HepG2 (cell line): Measurements from ENCODE around the gene GMEB1. TPM values are rescaled to one million over a fixed set of nuclear protein-coding genes. Genes with fewer than 3 reads are reported as not detected.

ENCODE experiments used
- FIP1L1 ChIP-seq: fragments of 200-400 bp; formaldehyde crosslinking; IDR thresholded peaks from 2 replicates; pipeline ENCODE4 v1.6.1; 2018; ENCODE audit warnings: low read depth, mild to moderate bottlenecking, low read length, moderate library complexity, borderline replicate concordance; ENCODE audit not compliant: insufficient read depth
- MTA1 ChIP-seq: sonication (generic); formaldehyde crosslinking; IDR thresholded peaks from 2 replicates; pipeline ENCODE4 v1.4.0; 2020; ENCODE audit warnings: missing genetic modification reagents, mild to moderate bottlenecking, borderline replicate concordance
- NCOA1 ChIP-seq: sonication (generic); formaldehyde crosslinking; IDR thresholded peaks from 2 replicates; pipeline ENCODE4 v1.9.0; 2021; ENCODE audit warnings: missing genetic modification reagents
- POLR2A ChIP-seq, 2 experiments: IDR thresholded peaks; 2 replicates each; pipeline ENCODE4 v1.6.1; 2011; ENCODE audit warnings: low read depth in 2 of 2, low read length in 2 of 2, mild to moderate bottlenecking in 1 of 2, moderate library complexity in 1 of 2; ENCODE audit not compliant: insufficient read depth in 1 of 2
- SYNCRIP ChIP-seq: fragments of 200-400 bp; formaldehyde crosslinking; IDR thresholded peaks from 2 replicates; pipeline ENCODE4 v1.6.1; 2018; ENCODE audit warnings: mild to moderate bottlenecking, low read depth, low read length; ENCODE audit not compliant: insufficient read depth
- TAF15 ChIP-seq: fragments of 200-400 bp; formaldehyde crosslinking; IDR thresholded peaks from one replicate; pipeline ENCODE4 v1.6.1; 2018; ENCODE audit warnings: mild to moderate bottlenecking, low read depth, low read length; ENCODE audit not compliant: poor library complexity, severe bottlenecking
- TCF7 ChIP-seq: sonication (generic); IDR thresholded peaks from 2 replicates; pipeline ENCODE4 v1.6.1; 2016; ENCODE audit warnings: antibody characterized with exemption, low read depth
- TGIF2 ChIP-seq: IDR thresholded peaks from 2 replicates; pipeline ENCODE4 v1.6.1; 2016; ENCODE audit warnings: control low read depth, missing compliant biosample characterization
- ZBTB8A ChIP-seq: sonication (generic); formaldehyde crosslinking; IDR thresholded peaks from 2 replicates; pipeline ENCODE4 v1.4.0; 2020; ENCODE audit warnings: mild to moderate bottlenecking, low read depth, missing genetic modification reagents, borderline replicate concordance
- ZNF333 ChIP-seq: sonication (generic); formaldehyde crosslinking; IDR thresholded peaks from 2 replicates; pipeline ENCODE4 v1.4.0; 2020; ENCODE audit warnings: mild to moderate bottlenecking, missing genetic modification reagents, borderline replicate concordance
- ZNF446 ChIP-seq: sonication (generic); formaldehyde crosslinking; IDR thresholded peaks from 2 replicates; pipeline ENCODE4 v1.5.0; 2020; ENCODE audit warnings: mild to moderate bottlenecking, missing genetic modification reagents
- ZNF549 ChIP-seq: sonication (generic); formaldehyde crosslinking; IDR thresholded peaks from 2 replicates; pipeline ENCODE4 v1.5.0; 2020; ENCODE audit warnings: missing genetic modification reagents
- ZNF615 ChIP-seq: sonication (generic); formaldehyde crosslinking; IDR thresholded peaks from 2 replicates; pipeline ENCODE4 v1.5.0; 2020; ENCODE audit warnings: mild to moderate bottlenecking, missing genetic modification reagents, borderline replicate concordance
- ZNF724P ChIP-seq: sonication (generic); formaldehyde crosslinking; IDR thresholded peaks from 2 replicates; pipeline ENCODE4 v1.8.0; 2022; ENCODE audit warnings: missing genetic modification reagents, borderline replicate concordance
- polyA plus RNA-seq, 8 experiments: library from polyadenylated mRNA; depleted of rRNA in 3 of 8; stranded (reverse) in 7 of 8; unstranded in 1 of 8; fragments of >200 nt; fragmentation: Illumina TruSeq in 4 of 8; extraction: Trizol in 4 of 8; gene quantifications; 2 replicates each; pipeline versions ENCODE4 v1.2.1 to v1.2.3, GENCODE V29; 2011 to 2016; ENCODE audit warnings: low read depth in 4 of 8, missing spikeins in 1 of 8, mixed read lengths in 1 of 8; ENCODE audit not compliant: insufficient read depth in 1 of 8
- total RNA-seq, 5 experiments: library from RNA; depleted of rRNA; stranded (reverse); fragments of >200 nt; fragmentation: Illumina TruSeq; extraction: Trizol; gene quantifications; 2 replicates each; pipeline ENCODE4 v1.2.3, GENCODE V29; 2016; ENCODE audit warnings: low read depth in 1 of 5
- TF ChIP-seq, protein P1 (sequence below): IDR thresholded peaks from 2 replicates; pipeline ENCODE4 v1.6.1; 2012; ENCODE audit warnings: low read depth, low read length, improper control_type of control experiment
- TF ChIP-seq, protein P2 (sequence below): sonication (generic); formaldehyde crosslinking; IDR thresholded peaks from 2 replicates; pipeline ENCODE4 v1.5.0; 2020; ENCODE audit warnings: missing genetic modification reagents
- TF ChIP-seq, protein P3 (sequence below): sonication (generic); formaldehyde crosslinking; IDR thresholded peaks from 2 replicates; pipeline ENCODE4 v1.4.0; 2020; ENCODE audit warnings: mild to moderate bottlenecking, low read depth, missing genetic modification reagents
- TF ChIP-seq, protein P4 (sequence below): sonication (generic); formaldehyde crosslinking; IDR thresholded peaks from 2 replicates; pipeline ENCODE4 v1.4.0; 2020; ENCODE audit warnings: missing genetic modification reagents, borderline replicate concordance
- TF ChIP-seq, protein P5 (sequence below): sonication (generic); formaldehyde crosslinking; conservative IDR thresholded peaks from 2 replicates; pipeline ENCODE4 v1.4.0; 2020; ENCODE audit warnings: missing genetic modification reagents
- TF ChIP-seq, protein P6 (sequence below): sonication (generic); formaldehyde crosslinking; IDR thresholded peaks from 2 replicates; pipeline ENCODE4 v1.4.0; 2020; ENCODE audit warnings: mild to moderate bottlenecking, low read depth, missing genetic modification reagents

The GMEB1 gene
- total and polyA plus RNA-seq, 2 of the 13 experiments (the other 11 are each of a cell fraction or from before 2014, with no cell fraction given): 3.0 to 6.0 TPM

DNA sequence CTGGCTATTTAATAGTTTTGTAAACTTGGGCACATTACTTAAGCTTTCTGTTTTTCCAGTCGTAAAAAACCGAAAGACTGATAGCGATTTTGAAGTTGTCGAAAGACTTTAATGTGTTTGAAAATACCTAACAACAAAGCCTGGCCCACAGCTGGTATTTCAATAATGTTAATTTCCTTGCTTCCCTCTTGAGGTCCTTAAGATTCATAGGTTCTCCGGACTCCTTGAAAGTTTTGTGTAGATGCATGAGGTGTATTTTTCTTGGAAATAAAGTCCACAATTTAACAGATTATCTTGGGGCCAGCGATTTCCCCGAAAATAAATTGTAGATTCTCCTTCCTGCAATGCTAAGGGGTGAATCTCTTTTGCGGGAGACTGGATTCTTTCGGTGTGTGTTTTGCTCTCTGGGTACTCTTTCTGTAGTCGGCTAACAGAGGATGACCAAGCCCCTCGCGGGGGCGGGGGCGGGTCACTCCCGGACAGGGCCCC is 67.4 kb downstream of the GMEB1 start (continued):
- TF ChIP-seq, protein P1, sequence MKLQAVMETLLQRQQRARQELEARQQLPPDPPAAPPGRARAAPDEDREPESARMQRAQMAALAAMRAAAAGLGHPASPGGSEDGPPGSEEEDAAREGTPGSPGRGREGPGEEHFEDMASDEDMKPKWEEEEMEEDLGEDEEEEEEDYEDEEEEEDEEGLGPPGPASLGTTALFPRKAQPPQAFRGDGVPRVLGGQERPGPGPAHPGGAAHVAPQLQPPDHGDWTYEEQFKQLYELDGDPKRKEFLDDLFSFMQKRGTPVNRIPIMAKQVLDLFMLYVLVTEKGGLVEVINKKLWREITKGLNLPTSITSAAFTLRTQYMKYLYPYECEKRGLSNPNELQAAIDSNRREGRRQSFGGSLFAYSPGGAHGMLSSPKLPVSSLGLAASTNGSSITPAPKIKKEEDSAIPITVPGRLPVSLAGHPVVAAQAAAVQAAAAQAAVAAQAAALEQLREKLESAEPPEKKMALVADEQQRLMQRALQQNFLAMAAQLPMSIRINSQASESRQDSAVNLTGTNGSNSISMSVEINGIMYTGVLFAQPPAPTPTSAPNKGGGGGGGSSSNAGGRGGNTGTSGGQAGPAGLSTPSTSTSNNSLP: no peak
- TF ChIP-seq ZNF615 (CRISPR knock-in tag): no peak
- no peak for TF ChIP-seq ZNF549 (CRISPR knock-in tag)
- TF ChIP-seq MTA1 (CRISPR knock-in tag): no peak
- TF ChIP-seq FIP1L1: no peak
- TF ChIP-seq ZBTB8A (CRISPR knock-in tag): no peak
- TF ChIP-seq ZNF446 (CRISPR knock-in tag): 0 out of 2 replicates have a peak, but pooled peaks have one; percentile 27
- no peak for TF ChIP-seq TGIF2 (CRISPR knock-in tag)
- TF ChIP-seq, protein P2, sequence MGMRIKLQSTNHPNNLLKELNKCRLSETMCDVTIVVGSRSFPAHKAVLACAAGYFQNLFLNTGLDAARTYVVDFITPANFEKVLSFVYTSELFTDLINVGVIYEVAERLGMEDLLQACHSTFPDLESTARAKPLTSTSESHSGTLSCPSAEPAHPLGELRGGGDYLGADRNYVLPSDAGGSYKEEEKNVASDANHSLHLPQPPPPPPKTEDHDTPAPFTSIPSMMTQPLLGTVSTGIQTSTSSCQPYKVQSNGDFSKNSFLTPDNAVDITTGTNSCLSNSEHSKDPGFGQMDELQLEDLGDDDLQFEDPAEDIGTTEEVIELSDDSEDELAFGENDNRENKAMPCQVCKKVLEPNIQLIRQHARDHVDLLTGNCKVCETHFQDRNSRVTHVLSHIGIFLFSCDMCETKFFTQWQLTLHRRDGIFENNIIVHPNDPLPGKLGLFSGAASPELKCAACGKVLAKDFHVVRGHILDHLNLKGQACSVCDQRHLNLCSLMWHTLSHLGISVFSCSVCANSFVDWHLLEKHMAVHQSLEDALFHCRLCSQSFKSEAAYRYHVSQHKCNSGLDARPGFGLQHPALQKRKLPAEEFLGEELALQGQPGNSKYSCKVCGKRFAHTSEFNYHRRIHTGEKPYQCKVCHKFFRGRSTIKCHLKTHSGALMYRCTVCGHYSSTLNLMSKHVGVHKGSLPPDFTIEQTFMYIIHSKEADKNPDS: no peak
- no peak for TF ChIP-seq NCOA1 (CRISPR knock-in tag)
- TF ChIP-seq SYNCRIP: no peak
- 0 out of 4 replicates have a peak, but pooled peaks of 1 of the 2 experiments have one; percentile 18 for TF ChIP-seq POLR2A (IDR thresholded peaks at IDR 0.05; ENCODE audit: insufficient read depth in 1 of 2, low read depth in 2 of 2, low read length in 2 of 2)
- TF ChIP-seq ZNF724P (CRISPR knock-in tag): no peak
- TF ChIP-seq, protein P3, sequence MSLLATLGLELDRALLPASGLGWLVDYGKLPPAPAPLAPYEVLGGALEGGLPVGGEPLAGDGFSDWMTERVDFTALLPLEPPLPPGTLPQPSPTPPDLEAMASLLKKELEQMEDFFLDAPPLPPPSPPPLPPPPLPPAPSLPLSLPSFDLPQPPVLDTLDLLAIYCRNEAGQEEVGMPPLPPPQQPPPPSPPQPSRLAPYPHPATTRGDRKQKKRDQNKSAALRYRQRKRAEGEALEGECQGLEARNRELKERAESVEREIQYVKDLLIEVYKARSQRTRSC (CRISPR knock-in tag): no peak
- TF ChIP-seq TCF7: no peak
- TF ChIP-seq, protein P4, sequence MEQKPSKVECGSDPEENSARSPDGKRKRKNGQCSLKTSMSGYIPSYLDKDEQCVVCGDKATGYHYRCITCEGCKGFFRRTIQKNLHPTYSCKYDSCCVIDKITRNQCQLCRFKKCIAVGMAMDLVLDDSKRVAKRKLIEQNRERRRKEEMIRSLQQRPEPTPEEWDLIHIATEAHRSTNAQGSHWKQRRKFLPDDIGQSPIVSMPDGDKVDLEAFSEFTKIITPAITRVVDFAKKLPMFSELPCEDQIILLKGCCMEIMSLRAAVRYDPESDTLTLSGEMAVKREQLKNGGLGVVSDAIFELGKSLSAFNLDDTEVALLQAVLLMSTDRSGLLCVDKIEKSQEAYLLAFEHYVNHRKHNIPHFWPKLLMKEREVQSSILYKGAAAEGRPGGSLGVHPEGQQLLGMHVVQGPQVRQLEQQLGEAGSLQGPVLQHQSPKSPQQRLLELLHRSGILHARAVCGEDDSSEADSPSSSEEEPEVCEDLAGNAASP (CRISPR knock-in tag): no peak
- no peak for TF ChIP-seq TAF15
- TF ChIP-seq, protein P5, sequence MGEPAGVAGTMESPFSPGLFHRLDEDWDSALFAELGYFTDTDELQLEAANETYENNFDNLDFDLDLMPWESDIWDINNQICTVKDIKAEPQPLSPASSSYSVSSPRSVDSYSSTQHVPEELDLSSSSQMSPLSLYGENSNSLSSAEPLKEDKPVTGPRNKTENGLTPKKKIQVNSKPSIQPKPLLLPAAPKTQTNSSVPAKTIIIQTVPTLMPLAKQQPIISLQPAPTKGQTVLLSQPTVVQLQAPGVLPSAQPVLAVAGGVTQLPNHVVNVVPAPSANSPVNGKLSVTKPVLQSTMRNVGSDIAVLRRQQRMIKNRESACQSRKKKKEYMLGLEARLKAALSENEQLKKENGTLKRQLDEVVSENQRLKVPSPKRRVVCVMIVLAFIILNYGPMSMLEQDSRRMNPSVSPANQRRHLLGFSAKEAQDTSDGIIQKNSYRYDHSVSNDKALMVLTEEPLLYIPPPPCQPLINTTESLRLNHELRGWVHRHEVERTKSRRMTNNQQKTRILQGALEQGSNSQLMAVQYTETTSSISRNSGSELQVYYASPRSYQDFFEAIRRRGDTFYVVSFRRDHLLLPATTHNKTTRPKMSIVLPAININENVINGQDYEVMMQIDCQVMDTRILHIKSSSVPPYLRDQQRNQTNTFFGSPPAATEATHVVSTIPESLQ (CRISPR knock-in tag): no peak
- no peak for TF ChIP-seq ZNF333 (CRISPR knock-in tag)
- TF ChIP-seq, protein P6, sequence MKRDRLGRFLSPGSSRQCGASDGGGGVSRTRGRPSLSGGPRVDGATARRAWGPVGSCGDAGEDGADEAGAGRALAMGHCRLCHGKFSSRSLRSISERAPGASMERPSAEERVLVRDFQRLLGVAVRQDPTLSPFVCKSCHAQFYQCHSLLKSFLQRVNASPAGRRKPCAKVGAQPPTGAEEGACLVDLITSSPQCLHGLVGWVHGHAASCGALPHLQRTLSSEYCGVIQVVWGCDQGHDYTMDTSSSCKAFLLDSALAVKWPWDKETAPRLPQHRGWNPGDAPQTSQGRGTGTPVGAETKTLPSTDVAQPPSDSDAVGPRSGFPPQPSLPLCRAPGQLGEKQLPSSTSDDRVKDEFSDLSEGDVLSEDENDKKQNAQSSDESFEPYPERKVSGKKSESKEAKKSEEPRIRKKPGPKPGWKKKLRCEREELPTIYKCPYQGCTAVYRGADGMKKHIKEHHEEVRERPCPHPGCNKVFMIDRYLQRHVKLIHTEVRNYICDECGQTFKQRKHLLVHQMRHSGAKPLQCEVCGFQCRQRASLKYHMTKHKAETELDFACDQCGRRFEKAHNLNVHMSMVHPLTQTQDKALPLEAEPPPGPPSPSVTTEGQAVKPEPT (CRISPR knock-in tag): no peak
